HL-60 (cell line): ENCODE measurements around the gene MGAT4B.
"Not testable (repeated sequence)": the region's sequence is repeated elsewhere in the genome, so short reads cannot be mapped to it uniquely, and the experiment has no call there.

Experiments used
- DNase-seq, 2 experiments: peaks; one replicate each; pipeline ENCODE4 v3.0.0-alpha.2; 2010 to 2020; ENCODE audit warnings: low read depth in 1 of 2, low spot score in 1 of 2
- H3K27ac ChIP-seq: fragments of 250-450 bp; sonication (Bioruptor Pico); replicated peaks from 2 replicates; pipeline ENCODE4 v1.5.1; 2020; ENCODE audit warnings: mild to moderate bottlenecking, moderate library complexity
- H3K27me3 ChIP-seq: fragments of 250-450 bp; sonication (Bioruptor Pico); 2 replicates; pipeline ENCODE4 v1.5.1; 2021; ENCODE audit warnings: mild to moderate bottlenecking, moderate library complexity; ENCODE audit not compliant: insufficient read depth, poor library complexity, severe bottlenecking
- H3K4me3 ChIP-seq: replicated peaks from 2 replicates; pipeline ENCODE4 v1.5.1; 2011; ENCODE audit warnings: mild to moderate bottlenecking, control low read depth, low read length; ENCODE audit not compliant: insufficient read depth
- GABPA ChIP-seq: IDR thresholded peaks from 2 replicates; pipeline ENCODE4 v1.6.1; 2012; ENCODE audit warnings: low read depth
- POLR2AphosphoS5 ChIP-seq: IDR thresholded peaks from 2 replicates; pipeline ENCODE4 v1.6.1; 2012; ENCODE audit warnings: low read depth
- SPI1 ChIP-seq: IDR thresholded peaks from 2 replicates; pipeline ENCODE4 v1.6.1; 2012; ENCODE audit warnings: low read depth, mild to moderate bottlenecking, borderline replicate concordance
- TF ChIP-seq, protein P1 (sequence below): IDR thresholded peaks from 2 replicates; pipeline ENCODE4 v1.6.1; 2012; ENCODE audit warnings: low read depth; ENCODE audit not compliant: insufficient replicate concordance
- TF ChIP-seq, protein P2 (sequence below): IDR thresholded peaks from one replicate; pipeline ENCODE4 v1.5.1; 2011; ENCODE audit warnings: low read length, control low read depth, inconsistent platforms; ENCODE audit not compliant: insufficient read depth

The MGAT4B gene

DNA sequence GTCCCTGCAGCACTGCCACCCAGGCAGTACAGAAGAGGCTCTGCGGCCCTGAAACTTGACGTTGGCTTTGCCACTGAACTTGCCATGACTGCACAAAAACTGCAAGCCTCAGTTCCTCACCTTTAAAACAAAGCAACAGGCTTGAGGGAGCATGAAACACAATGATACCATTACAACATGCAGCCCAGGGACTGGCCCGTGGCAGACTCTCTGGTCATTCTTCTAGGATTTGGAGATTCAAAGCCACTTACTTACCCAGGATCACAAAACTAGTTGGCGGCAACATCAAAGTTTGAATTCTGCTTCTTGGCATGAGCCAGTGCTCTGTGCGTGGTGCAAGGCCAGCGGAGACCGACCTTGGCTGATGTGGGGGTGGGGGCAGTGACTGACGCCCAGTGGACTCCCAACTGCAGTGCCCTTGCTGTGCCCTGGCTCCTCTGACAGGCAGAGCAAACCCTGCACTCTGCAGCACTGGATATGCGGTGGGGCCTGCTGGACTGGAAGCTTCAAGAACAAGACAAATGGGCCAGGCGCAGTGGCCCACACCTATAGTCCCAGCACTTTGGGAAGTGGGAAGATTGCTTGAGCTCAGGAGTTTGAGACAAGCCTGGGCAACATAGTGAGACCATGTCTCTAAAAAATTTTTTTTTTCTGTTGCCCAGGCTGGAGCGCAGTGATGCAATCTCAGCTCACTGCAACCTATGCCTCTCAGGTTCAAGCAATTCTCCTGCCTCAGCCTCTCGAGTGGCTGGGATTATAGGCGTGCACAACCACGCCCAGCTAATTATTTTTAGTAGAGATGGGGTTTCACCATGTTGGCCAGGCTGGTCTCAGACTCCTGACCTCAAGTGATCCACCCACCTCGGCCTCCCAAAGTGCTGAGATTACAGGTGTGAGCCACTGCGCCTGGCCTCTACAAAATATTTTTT lies 32.9 kb upstream of the MGAT4B start:
- DNase-seq, result no peak
- TF ChIP-seq, protein P1, sequence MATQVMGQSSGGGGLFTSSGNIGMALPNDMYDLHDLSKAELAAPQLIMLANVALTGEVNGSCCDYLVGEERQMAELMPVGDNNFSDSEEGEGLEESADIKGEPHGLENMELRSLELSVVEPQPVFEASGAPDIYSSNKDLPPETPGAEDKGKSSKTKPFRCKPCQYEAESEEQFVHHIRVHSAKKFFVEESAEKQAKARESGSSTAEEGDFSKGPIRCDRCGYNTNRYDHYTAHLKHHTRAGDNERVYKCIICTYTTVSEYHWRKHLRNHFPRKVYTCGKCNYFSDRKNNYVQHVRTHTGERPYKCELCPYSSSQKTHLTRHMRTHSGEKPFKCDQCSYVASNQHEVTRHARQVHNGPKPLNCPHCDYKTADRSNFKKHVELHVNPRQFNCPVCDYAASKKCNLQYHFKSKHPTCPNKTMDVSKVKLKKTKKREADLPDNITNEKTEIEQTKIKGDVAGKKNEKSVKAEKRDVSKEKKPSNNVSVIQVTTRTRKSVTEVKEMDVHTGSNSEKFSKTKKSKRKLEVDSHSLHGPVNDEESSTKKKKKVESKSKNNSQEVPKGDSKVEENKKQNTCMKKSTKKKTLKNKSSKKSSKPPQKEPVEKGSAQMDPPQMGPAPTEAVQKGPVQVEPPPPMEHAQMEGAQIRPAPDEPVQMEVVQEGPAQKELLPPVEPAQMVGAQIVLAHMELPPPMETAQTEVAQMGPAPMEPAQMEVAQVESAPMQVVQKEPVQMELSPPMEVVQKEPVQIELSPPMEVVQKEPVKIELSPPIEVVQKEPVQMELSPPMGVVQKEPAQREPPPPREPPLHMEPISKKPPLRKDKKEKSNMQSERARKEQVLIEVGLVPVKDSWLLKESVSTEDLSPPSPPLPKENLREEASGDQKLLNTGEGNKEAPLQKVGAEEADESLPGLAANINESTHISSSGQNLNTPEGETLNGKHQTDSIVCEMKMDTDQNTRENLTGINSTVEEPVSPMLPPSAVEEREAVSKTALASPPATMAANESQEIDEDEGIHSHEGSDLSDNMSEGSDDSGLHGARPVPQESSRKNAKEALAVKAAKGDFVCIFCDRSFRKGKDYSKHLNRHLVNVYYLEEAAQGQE, result no peak
- TF ChIP-seq, protein P2, sequence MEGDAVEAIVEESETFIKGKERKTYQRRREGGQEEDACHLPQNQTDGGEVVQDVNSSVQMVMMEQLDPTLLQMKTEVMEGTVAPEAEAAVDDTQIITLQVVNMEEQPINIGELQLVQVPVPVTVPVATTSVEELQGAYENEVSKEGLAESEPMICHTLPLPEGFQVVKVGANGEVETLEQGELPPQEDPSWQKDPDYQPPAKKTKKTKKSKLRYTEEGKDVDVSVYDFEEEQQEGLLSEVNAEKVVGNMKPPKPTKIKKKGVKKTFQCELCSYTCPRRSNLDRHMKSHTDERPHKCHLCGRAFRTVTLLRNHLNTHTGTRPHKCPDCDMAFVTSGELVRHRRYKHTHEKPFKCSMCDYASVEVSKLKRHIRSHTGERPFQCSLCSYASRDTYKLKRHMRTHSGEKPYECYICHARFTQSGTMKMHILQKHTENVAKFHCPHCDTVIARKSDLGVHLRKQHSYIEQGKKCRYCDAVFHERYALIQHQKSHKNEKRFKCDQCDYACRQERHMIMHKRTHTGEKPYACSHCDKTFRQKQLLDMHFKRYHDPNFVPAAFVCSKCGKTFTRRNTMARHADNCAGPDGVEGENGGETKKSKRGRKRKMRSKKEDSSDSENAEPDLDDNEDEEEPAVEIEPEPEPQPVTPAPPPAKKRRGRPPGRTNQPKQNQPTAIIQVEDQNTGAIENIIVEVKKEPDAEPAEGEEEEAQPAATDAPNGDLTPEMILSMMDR, result no peak
- no peak for TF ChIP-seq SPI1
- no peak for TF ChIP-seq POLR2AphosphoS5
- no peak for TF ChIP-seq GABPA
- Histone ChIP-seq H3K27ac (no peak overlapping the region), H3K27me3 (no peaks in the 10 kb centered on the region), H3K4me3 (no peak overlapping the region)

DNA sequence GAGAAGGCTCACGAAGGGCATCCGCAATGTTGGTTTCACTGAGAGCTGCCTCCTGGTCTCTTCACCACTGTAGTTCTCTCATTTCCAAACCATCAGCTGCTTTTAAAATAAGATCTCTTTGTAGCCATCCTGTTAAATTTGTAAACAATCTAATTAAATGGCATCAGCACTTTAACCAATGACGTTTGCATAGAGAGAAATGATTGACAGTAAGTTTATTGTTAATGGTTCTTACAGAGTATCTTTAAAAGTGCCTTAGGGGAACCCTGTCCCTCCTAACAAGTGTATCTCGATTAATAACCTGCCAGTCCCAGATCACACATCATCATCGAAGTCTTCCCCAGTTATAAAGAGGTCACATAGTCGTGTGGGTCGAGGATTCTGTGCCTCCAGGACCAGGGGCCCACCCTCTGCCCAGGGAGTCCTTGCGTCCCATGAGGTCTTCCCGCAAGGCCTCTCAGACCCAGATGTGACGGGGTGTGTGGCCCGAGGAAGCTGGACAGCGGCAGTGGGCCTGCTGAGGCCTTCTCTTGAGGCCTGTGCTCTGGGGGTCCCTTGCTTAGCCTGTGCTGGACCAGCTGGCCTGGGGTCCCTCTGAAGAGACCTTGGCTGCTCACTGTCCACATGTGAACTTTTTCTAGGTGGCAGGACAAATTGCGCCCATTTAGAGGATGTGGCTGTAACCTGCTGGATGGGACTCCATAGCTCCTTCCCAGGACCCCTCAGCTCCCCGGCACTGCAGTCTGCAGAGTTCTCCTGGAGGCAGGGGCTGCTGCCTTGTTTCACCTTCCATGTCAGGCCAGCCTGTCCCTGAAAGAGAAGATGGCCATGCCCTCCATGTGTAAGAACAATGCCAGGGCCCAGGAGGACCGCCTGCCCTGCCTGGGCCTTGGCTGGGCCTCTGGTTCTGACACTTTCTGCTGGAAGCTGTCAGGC lies 30.7 kb upstream of the MGAT4B start:
- H3K27me3 ChIP-seq, result no peaks in the 10 kb centered on the region
- H3K27ac ChIP-seq, result no peak overlapping the region
- DNase-seq, result no peak
- TF ChIP-seq POLR2AphosphoS5, result no peak
- TF ChIP-seq, protein P2, result no peak
- TF ChIP-seq, protein P1, result no peak
- no peak for TF ChIP-seq GABPA
- TF ChIP-seq SPI1, result no peak
- no peak overlapping the region for H3K4me3 ChIP-seq

DNA sequence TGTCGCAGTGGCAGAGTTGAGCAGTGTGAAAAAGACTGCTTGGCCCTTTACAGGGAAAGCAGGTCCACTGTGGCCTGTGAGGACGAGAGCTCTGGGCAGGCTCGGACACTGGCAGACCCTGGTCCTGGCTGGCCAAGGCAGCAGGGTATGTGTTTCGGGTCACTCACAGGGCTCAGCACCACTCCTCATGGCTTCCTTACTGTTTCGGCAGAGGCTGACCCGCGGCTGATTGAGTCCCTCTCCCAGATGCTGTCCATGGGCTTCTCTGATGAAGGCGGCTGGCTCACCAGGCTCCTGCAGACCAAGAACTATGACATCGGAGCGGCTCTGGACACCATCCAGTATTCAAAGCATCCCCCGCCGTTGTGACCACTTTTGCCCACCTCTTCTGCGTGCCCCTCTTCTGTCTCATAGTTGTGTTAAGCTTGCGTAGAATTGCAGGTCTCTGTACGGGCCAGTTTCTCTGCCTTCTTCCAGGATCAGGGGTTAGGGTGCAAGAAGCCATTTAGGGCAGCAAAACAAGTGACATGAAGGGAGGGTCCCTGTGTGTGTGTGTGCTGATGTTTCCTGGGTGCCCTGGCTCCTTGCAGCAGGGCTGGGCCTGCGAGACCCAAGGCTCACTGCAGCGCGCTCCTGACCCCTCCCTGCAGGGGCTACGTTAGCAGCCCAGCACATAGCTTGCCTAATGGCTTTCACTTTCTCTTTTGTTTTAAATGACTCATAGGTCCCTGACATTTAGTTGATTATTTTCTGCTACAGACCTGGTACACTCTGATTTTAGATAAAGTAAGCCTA lies 29.8 kb upstream of the MGAT4B start:
- Histone ChIP-seq H3K4me3 (no peak overlapping the region), H3K27ac (no peak overlapping the region), H3K27me3 (no peaks in the 10 kb centered on the region)
- TF ChIP-seq SPI1 (no peak), POLR2AphosphoS5 (no peak), GABPA (no peak)
- TF ChIP-seq, protein P2, result no peak
- TF ChIP-seq, protein P1, result no peak
- DNase-seq, result no peak

DNA sequence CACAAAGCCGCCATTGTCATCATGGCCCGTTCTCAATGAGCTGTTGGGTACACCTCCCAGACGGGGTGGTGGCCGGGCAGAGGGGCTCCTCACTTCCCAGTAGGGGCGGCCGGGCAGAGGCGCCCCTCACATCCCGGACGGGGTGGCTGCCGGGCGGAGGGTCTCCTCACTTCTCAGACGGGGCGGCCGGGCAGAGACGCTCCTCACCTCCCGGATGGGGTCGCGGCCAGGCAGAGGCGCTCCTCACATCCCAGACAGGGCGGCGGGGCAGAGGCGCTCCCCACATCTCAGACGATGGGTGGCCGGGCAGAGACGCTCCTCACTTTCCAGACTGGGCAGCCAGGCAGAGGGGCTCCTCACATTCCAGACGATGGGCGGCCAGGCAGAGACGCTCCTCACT lies 28.2 kb upstream of the MGAT4B start:
- not testable (repeated sequence) for DNase-seq, H3K4me3 ChIP-seq, H3K27ac ChIP-seq, H3K27me3 ChIP-seq
